NCI-H2107 (cell line): ENCODE measurements around the gene DNAJC11.
"Not testable (repeated sequence)": the region's sequence is repeated elsewhere in the genome, so short reads cannot be mapped to it uniquely, and the experiment has no call there.

ENCODE experiments used
- DNase-seq: peaks from one replicate; lab custom pipeline; 2025; lab: John Stamatoyannopoulos, UW

Gene DNAJC11

GRCh38 chr1:6695868-6696267, 5.7 kb downstream of the DNAJC11 start:
- DNase-seq: no peak

DNA sequence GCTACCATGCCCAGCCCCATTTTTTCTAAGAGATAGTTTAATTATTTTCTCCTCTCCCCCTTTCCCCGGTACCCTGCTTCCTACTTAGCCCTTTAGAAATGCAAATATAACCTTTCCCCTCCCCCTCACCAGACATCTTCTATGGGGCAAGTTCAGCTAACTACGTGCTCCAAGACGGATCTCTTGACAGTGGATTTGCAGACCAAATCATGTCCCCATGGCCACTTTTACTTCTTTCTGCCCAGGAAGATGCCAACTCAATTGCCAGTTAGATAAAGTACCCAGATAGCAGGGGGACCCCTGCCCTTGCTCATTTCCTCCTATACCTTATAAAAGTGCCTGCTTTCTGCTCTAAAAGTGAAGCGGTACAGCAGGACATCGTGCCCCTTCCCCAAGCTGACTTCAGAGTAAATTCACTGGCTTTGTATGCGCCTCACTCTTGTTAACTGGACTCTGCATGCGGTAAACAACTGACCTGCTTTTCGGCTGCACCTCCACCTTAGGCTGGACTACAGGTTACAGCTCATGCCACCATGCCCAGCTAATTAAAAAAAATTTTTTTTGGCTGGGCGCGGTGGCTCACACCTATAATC, 7.4 kb downstream of the DNAJC11 start:
- no peak for DNase-seq

- no peak for DNase-seq
Observed at GRCh38 chr1:6692956-6693355, 8.7 kb downstream of the DNAJC11 start.

DNA sequence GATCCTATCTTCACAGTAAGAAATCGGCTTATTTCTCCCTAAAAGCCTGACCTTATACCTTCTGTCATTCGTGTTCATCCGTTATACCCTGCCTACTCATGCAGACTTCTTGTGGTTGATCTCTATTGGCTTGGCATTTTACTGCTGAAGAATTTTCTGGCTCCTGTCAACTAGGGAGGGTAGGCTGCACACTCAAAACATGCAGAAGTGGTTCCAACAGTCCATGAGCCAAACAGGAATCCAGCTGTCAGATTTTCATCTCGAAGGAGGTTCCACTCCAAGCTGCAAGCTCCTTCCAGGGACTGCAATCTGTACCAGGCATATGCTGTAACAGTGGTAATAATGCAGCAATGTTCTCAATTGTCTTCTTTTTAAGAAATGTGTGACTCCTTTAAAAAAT, 10.1 kb downstream of the DNAJC11 start:
- DNase-seq: no peak

GRCh38 chr1:6690186-6690585, 11.4 kb downstream of the DNAJC11 start:
- DNase-seq: no peak

DNA sequence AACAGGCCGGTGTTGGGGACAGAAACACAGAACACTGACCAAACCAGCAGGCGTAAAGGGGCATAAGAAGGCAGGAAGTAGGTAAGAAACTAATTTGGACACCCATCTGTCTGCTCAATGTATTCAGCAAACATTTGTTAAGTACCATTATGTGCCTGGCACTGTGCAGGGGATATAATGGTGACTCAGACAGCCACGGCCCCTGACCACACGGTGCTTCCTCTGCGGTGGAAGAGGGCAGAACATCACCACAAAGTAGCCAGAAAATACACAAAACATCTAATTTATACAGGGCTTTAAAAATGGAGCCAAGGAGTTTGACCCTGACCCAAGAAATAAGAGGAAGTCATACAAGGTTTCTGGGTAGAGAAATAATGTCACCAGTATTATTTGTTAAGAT, 12.9 kb downstream of the DNAJC11 start:
- no peak for DNase-seq

- no peak for DNase-seq
Observed at GRCh38 chr1:6688001-6688400, 13.6 kb downstream of the DNAJC11 start.

DNA sequence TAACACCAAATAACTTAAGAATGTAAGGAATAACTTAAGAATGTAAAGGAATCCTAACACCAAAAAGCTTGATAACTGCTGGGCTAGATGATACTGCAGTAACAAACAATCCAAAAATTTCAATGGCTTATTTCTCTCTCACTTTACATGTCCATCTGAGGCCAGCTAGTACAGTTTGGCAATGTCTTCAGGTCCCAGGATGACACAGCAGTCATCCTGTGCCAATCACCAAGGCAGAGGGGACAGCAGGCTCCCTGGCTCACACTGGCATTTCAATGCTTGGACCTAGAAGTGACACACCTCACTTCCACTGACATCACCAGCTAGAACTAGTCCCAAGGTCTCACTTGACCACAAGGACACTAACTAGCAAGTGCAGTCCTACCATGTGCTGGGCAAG, 15.3 kb downstream of the DNAJC11 start:
- DNase-seq: no peak

DNA sequence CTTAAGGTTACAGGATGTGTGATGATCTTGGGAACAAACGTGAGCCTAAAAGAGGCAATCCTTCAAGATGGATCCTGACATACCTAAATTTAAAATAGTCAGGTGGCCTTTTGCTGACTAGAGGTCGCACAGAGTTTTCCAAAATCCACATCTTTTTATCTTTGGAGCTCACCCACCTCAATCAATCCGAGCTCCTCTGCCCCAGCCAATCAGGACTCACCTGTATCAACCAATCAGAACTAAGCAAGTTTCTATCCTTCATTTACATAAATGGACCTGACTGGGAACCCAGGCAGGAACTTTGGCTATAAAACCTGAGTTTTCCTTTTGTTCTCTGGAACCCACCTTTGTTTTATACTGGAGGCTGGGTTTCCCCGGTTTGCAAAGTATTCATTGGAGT, 16.2 kb downstream of the DNAJC11 start:
- no peak for DNase-seq

DNA sequence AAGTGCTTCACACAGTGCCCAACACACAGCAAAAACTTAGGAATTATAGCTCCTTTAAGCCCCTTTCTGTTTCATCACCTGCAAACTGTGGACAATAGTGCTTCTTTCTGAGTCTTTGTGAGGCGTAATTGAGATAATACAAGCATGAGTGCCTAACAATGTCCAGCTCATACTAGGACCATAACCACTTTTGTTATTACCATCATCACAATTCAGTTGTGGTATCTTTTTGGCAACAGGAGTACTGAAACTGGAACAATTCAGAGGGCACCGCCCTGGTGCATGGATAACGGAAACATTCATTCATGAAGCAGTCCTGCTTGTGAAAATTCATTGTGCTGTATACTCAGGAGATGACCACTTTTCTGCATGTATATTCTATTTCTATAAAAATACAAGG, 18.2 kb downstream of the DNAJC11 start:
- DNase-seq: no peak

GRCh38 chr1:6675941-6676340, 25.7 kb downstream of the DNAJC11 start:
- no peak for DNase-seq

GRCh38 chr1:6674771-6675170, 26.8 kb downstream of the DNAJC11 start:
- DNase-seq: no peak

- DNase-seq: no peak
Observed at GRCh38 chr1:6673816-6674398, 27.7 kb downstream of the DNAJC11 start.

DNA sequence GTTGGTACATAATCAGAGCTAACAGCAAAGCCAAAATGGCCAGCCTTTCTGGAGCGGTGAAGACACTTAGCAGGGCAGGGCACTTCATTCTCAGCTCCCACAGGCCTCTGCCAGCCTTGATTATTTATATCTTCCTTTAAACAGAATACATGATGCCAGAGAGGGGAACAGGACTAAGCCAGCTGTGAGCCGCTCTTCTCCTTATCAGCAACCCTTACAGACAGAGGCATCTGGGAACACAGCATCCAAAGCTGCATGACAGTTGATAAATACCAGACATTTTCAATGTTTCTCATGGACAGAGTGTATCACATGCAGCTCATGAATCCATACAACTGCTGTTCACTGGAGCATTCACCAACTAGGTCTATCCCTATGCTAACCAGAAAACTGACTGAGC, 29.1 kb downstream of the DNAJC11 start:
- DNase-seq: no peak

- no peak for DNase-seq
Observed at GRCh38 chr1:6668503-6668902, 33.1 kb downstream of the DNAJC11 start.

DNA sequence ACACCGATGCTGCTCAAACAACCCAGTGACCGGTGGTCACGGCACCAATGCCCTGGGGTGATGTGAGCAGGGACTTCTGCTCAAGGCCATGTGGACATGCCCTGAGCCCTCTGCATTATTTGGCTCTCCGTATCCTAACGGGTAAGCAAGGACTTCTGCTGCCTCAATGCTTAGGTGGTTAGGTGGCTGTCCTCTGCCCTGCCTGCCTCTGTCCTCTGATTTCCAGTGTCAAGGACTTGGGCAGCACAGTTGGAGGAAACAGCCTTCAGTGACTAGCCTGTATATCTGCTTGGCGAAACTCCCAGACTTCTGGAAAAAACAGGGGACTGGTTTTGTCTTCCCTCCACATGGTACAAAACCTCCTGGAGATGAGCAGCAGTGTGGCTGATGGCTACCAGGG, 34.5 kb downstream of the DNAJC11 start:
- DNase-seq: no peak

DNA sequence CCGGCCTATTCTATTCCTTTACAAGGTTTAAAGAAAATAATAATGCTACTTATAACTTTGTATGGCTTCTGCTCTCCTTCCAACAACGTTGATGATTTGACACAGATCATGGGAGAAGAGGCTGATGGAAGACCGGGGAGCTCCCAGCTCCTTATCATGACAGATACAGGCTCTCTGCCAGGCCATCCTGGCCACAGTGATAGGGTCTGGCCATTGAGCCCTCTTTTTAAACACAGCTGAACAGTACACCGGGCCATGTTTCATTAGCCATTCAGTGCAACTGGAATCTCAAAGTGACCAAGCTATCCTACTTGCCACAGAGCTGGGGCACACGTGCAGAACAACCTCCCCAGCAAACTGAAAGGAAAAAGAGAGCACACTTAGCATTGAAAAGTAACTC, 34.9 kb downstream of the DNAJC11 start:
- no peak for DNase-seq

DNA sequence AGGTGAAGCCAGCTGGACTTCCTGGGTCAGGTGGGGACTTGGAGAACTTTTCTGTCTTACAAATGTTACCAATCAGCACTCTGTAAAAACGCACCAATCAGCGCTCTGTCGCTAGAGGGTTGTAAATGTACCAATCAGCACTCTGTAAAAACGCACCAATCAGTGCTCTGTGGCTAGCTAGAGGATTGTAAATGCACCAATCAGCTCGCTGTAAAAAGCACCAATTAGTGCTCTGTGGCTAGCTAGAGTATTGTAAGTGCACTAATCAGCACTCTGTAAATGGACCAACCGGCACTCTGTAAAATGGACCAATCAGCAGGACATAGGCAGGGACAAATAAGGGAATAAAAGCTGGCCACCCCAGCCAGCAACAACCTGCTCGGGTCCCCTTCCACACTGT, 39.1 kb downstream of the DNAJC11 start:
- not testable (repeated sequence) for DNase-seq

- DNase-seq: no peak
Observed at GRCh38 chr1:6660415-6661049, 41.1 kb downstream of the DNAJC11 start.

GRCh38 chr1:6658359-6659060, 43.1 kb downstream of the DNAJC11 start:
- DNase-seq: no peak

DNA sequence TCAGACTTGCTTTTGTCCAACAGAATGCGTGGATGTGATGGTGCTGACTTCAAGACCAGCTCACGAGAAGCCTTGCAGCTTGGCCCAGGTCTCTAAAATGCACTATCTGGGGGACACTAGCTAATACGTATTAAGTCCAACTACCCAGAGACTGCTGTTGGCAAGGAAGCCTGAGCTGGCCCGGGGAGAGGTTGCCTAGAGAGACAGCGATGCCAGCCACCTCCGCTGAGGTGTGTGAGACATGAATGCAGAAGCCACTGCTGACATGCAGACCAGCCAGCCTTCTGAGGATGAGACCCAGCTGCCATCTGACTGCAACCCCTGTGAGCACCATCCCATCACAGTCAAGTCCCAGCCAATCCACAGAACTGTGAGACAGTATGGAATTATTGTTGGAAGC, 44.5 kb downstream of the DNAJC11 start:
- no peak for DNase-seq

- no peak for DNase-seq
Observed at GRCh38 chr1:6653436-6654290, 48.0 kb downstream of the DNAJC11 start.
